GM23338 (cell line): ENCODE results near the gene DLX4. TPM values are rescaled to one million over a fixed set of nuclear protein-coding genes. Genes with fewer than 3 reads are reported as not detected.

Experiments used
- ATAC-seq: fragments of 200-7000 bp; cut with Tn5 transposase; 3 replicates; pipeline ENCODE4 v1.9.1; 2020
- DNase-seq: peaks from one replicate; pipeline ENCODE4 v3.0.0-alpha.2; 2015; ENCODE audit warnings: low spot score
- H2AFZ ChIP-seq: fragments of 200-600 bp; sonication (generic); 2 replicates; pipeline ENCODE4 v1.8.0; 2016; ENCODE audit warnings: antibody characterized with exemption, mild to moderate bottlenecking, moderate library complexity
- H3F3A ChIP-seq: fragments of 200-600 bp; sonication (generic); replicated peaks from 2 replicates; pipeline ENCODE4 v1.8.0; 2017; ENCODE audit warnings: antibody characterized with exemption, mixed run types, low read depth
- H3K27ac ChIP-seq: fragments of 200-600 bp; sonication (generic); 2 replicates; pipeline ENCODE4 v1.6.1; 2016; ENCODE audit warnings: low read depth
- H3K27me3 ChIP-seq: fragments of 200-600 bp; sonication (generic); 2 replicates; pipeline ENCODE4 v1.8.0; 2016; ENCODE audit warnings: mild to moderate bottlenecking, mixed run types, moderate library complexity; ENCODE audit not compliant: insufficient read depth
- H3K36me3 ChIP-seq: fragments of 200-600 bp; sonication (generic); 2 replicates; pipeline ENCODE4 v1.8.0; 2016; ENCODE audit warnings: mild to moderate bottlenecking; ENCODE audit not compliant: insufficient read depth
- H3K4me1 ChIP-seq: fragments of 200-600 bp; sonication (generic); 2 replicates; pipeline ENCODE4 v1.8.0; 2016; ENCODE audit warnings: mild to moderate bottlenecking, moderate library complexity; ENCODE audit not compliant: insufficient read depth
- H3K4me2 ChIP-seq: fragments of 200-600 bp; sonication (generic); 2 replicates; pipeline ENCODE4 v1.7.1; 2017; ENCODE audit warnings: mixed run types
- H3K4me3 ChIP-seq: fragments of 200-600 bp; sonication (generic); 2 replicates; pipeline ENCODE4 v1.6.1; 2016; ENCODE audit warnings: mixed run types
- H3K79me2 ChIP-seq: fragments of 200-600 bp; sonication (generic); replicated peaks from 2 replicates; pipeline ENCODE4 v1.8.0; 2017; ENCODE audit warnings: mild to moderate bottlenecking; ENCODE audit not compliant: insufficient read depth
- H3K9me2 ChIP-seq: fragments of 200-600 bp; sonication (generic); 2 replicates; pipeline ENCODE4 v1.8.0; 2017; ENCODE audit not compliant: insufficient read depth
- H4K20me1 ChIP-seq: fragments of 200-600 bp; sonication (generic); replicated peaks from 2 replicates; pipeline ENCODE4 v1.8.0; 2017; ENCODE audit warnings: mild to moderate bottlenecking; ENCODE audit not compliant: insufficient read depth
- H3K27ac Mint-ChIP-seq: 2 replicates; pipeline ENCODE4 v1.8.0; 2020; ENCODE audit warnings: inconsistent platforms, mild to moderate bottlenecking, moderate library complexity, mixed read lengths
- H3K27me3 Mint-ChIP-seq: 3 replicates; pipeline ENCODE4 v1.8.0; 2022; ENCODE audit warnings: low read depth, mild to moderate bottlenecking, moderate library complexity, mixed read lengths, inconsistent platforms; ENCODE audit not compliant: insufficient read depth, poor library complexity
- H3K36me3 Mint-ChIP-seq: 3 replicates; pipeline ENCODE4 v1.8.0; 2021; ENCODE audit warnings: low read depth, mild to moderate bottlenecking, inconsistent platforms, moderate library complexity, mixed read lengths
- H3K4me1 Mint-ChIP-seq: 3 replicates; pipeline ENCODE4 v1.8.0; 2020; ENCODE audit warnings: mild to moderate bottlenecking, inconsistent platforms, mixed read lengths
- H3K4me3 Mint-ChIP-seq: 3 replicates; pipeline ENCODE4 v1.8.0; 2021; ENCODE audit warnings: moderate library complexity, mild to moderate bottlenecking, inconsistent platforms, mixed read lengths
- H3K9me3 Mint-ChIP-seq: 3 replicates; pipeline ENCODE4 v1.8.0; 2020; ENCODE audit warnings: moderate library complexity, mild to moderate bottlenecking, inconsistent platforms, mixed read lengths
- CREB1 ChIP-seq: fragments of 250-450 bp; sonication (Bioruptor Pico); IDR thresholded peaks from 2 replicates; pipeline ENCODE4 v1.5.0; 2020; ENCODE audit warnings: low read depth, mild to moderate bottlenecking, moderate library complexity
- CTCF ChIP-seq, 2 experiments: fragments of 200-600 bp in 1 of 2; sonication (generic) in 1 of 2; conservative IDR thresholded peaks; 2 replicates each; pipeline versions ENCODE4 v1.5.1 to v1.6.1; 2016 to 2017; ENCODE audit warnings: antibody characterized with exemption in 2 of 2, low read depth in 2 of 2, mild to moderate bottlenecking in 2 of 2, moderate library complexity in 1 of 2
- EZH2 ChIP-seq: fragments of 200-600 bp; sonication (generic); IDR thresholded peaks from one replicate; pipeline ENCODE4 v1.8.0; 2017; ENCODE audit warnings: antibody characterized with exemption, mild to moderate bottlenecking, low read depth; ENCODE audit not compliant: unreplicated experiment
- EZH2phosphoT487 ChIP-seq: fragments of 200-600 bp; sonication (generic); IDR thresholded peaks from one replicate; pipeline ENCODE4 v1.8.1; 2018; ENCODE audit warnings: antibody characterized with exemption; ENCODE audit not compliant: unreplicated experiment
- JUNB ChIP-seq: IDR thresholded peaks from one replicate; pipeline ENCODE4 v1.6.1; 2016; ENCODE audit warnings: antibody characterized with exemption; ENCODE audit not compliant: unreplicated experiment
- NANOG ChIP-seq: IDR thresholded peaks from 2 replicates; pipeline ENCODE4 v1.6.1; 2016; ENCODE audit warnings: antibody characterized with exemption, borderline replicate concordance
- POLR2AphosphoS5 ChIP-seq: IDR thresholded peaks from 2 replicates; pipeline ENCODE4 v1.6.1; 2016; ENCODE audit warnings: antibody characterized with exemption, low read depth
- ZNF114 ChIP-seq: fragments of 250-450 bp; sonication (Bioruptor Pico); IDR thresholded peaks from 2 replicates; pipeline ENCODE4 v1.5.0; 2020; ENCODE audit warnings: mild to moderate bottlenecking, moderate library complexity
- ZNF331 ChIP-seq: fragments of 250-450 bp; sonication (Bioruptor Pico); IDR thresholded peaks from 2 replicates; pipeline ENCODE4 v1.5.0; 2020; ENCODE audit warnings: low read depth, mild to moderate bottlenecking, moderate library complexity
- polyA plus RNA-seq: library from polyadenylated mRNA; unstranded; fragments of >200 nt; fragmentation: Nextera tagmentation; extraction: Ambion mirVana; gene quantifications from 2 replicates; pipeline ENCODE4 v1.2.1, GENCODE V29; 2016
- total RNA-seq: library from RNA; depleted of rRNA; stranded (reverse); fragments of >200 nt; shearing (Covaris generic); gene quantifications from 2 replicates; pipeline ENCODE4 v1.2.3, GENCODE V29; 2014
- TF ChIP-seq, protein P1 (sequence below): IDR thresholded peaks from one replicate; pipeline ENCODE4 v1.6.1; 2018; ENCODE audit warnings: antibody characterized with exemption; ENCODE audit not compliant: unreplicated experiment

DLX4 gene
- total and polyA plus RNA-seq, 2 experiments from 2014 or later: 0.10 to 0.79 TPM

DNA sequence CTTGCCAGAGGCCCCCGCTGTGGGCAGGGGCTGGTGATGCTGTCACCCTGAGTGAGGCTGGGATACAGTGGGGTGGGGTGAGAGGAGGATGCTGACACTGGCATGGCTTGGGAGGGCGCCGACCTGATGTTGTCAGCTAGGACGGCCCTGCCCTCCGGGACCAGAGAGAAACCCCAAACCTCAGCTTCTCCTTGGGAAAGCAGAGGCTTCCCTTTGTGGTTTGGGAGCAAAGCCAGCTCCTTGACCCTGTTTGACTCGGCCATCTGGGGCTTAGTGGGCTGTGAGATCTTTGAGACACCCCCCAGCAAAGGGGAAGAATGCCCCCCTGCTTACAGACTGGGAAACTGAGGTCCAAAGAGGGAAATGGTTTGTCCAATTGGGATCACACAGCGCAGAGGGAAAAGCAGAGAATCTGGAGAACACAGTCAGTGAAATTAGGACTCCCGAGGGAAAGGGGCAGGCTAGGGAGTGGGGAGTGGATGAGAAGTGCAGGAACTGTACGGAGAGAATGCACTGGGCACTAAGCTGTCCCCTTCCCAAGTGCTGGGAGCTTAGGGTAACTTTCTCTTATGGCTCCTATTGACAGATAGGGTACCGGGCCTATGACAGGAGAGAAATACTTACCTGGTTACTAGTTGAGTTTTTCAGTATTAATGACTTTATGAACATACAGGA lies 40.7 kb upstream of the DLX4 start:
- DNase-seq: no peak
- H3K27me3 Mint-ChIP-seq: peaks cover 9% of the 10 kb centered on the region
- no peak overlapping the region for H2AFZ ChIP-seq
- no peak overlapping the region for H3K27ac ChIP-seq
- H3K36me3 Mint-ChIP-seq: no peaks in the 10 kb centered on the region
- H3K4me3 Mint-ChIP-seq: no peak overlapping the region
- no peaks in the 10 kb centered on the region; the same call in 2 of the 3 replicates for H3K4me1 Mint-ChIP-seq
- H3K79me2 ChIP-seq: no peaks in the 10 kb centered on the region
- no peak for TF ChIP-seq CTCF (conservative IDR thresholded peaks at IDR 0.05; ENCODE audit: low read depth in 2 of 2)
- no peaks in the 10 kb centered on the region for H3K9me2 ChIP-seq
- H3K4me1 ChIP-seq: no peaks in the 10 kb centered on the region
- H3K4me3 ChIP-seq: no peak overlapping the region
- H3K27ac Mint-ChIP-seq: no peak overlapping the region
- no peaks in the 10 kb centered on the region for H3F3A ChIP-seq
- H3K4me2 ChIP-seq: no peak overlapping the region
- no peaks in the 10 kb centered on the region for H3K9me3 Mint-ChIP-seq
- no peak for ATAC-seq
- H3K36me3 ChIP-seq: no peaks in the 10 kb centered on the region
- H3K27me3 ChIP-seq: no peaks in the 10 kb centered on the region
- H4K20me1 ChIP-seq: no peaks in the 10 kb centered on the region

GRCh38 chr17:49928837-49929475 lies 40.0 kb upstream of the DLX4 start:
- no peak overlapping the region for H3K4me2 ChIP-seq
- Mint-ChIP-seq H3K4me1 (no peaks in the 10 kb centered on the region; the same call in 2 of the 3 replicates), H3K36me3 (no peaks in the 10 kb centered on the region), H3K9me3 (no peaks in the 10 kb centered on the region), H3K27ac (no peak overlapping the region), H3K27me3 (peaks cover 9% of the 10 kb centered on the region), H3K4me3 (no peak overlapping the region)
- no peaks in the 10 kb centered on the region for H3K79me2 ChIP-seq
- no peaks in the 10 kb centered on the region for H3K4me1 ChIP-seq
- H3K4me3 ChIP-seq: no peak overlapping the region
- TF ChIP-seq POLR2AphosphoS5 (no peak), EZH2 (no peak), ZNF331 (CRISPR knock-in tag) (no peak), NANOG (no peak), CREB1 (CRISPR knock-in tag) (no peak)
- H3F3A ChIP-seq: no peaks in the 10 kb centered on the region
- no peaks in the 10 kb centered on the region for H3K36me3 ChIP-seq
- no peak overlapping the region for H2AFZ ChIP-seq
- no peaks in the 10 kb centered on the region for H4K20me1 ChIP-seq
- no peak overlapping the region for H3K27ac ChIP-seq
- H3K9me2 ChIP-seq: no peaks in the 10 kb centered on the region
- DNase-seq (no peak), ATAC-seq (no peak)
- H3K27me3 ChIP-seq: no peaks in the 10 kb centered on the region

GRCh38 chr17:49930880-49931279 lies 38.1 kb upstream of the DLX4 start:
- 0 out of 2 replicates have a peak, but pooled peaks cover 2% of the 10 kb centered on the region for H3K4me1 ChIP-seq
- H3K4me3 ChIP-seq: no peak overlapping the region
- H3F3A ChIP-seq: no peaks in the 10 kb centered on the region
- H3K27ac ChIP-seq: no peak overlapping the region
- no peaks in the 10 kb centered on the region for H3K9me3 Mint-ChIP-seq
- DNase-seq (no peak), ATAC-seq (no peak)
- no peak overlapping the region for H3K4me3 Mint-ChIP-seq
- no peaks in the 10 kb centered on the region for H3K79me2 ChIP-seq
- H3K27me3 ChIP-seq: no peaks in the 10 kb centered on the region
- H3K27me3 Mint-ChIP-seq: peaks cover 7% of the 10 kb centered on the region
- no peak overlapping the region for H3K4me2 ChIP-seq
- no peaks in the 10 kb centered on the region for H4K20me1 ChIP-seq
- no peaks in the 10 kb centered on the region for H3K36me3 ChIP-seq
- no peak overlapping the region for H3K27ac Mint-ChIP-seq
- peaks cover 6% of the 10 kb centered on the region for H3K4me1 Mint-ChIP-seq
- no peak overlapping the region for H2AFZ ChIP-seq
- no peaks in the 10 kb centered on the region for H3K9me2 ChIP-seq
- no peaks in the 10 kb centered on the region for H3K36me3 Mint-ChIP-seq
- TF ChIP-seq CTCF (conservative IDR thresholded peaks at IDR 0.05; ENCODE audit: low read depth in 2 of 2) (no peak), EZH2 (no peak), EZH2phosphoT487 (no peak), ZNF114 (CRISPR knock-in tag) (no peak), JUNB (no peak), ZNF331 (CRISPR knock-in tag) (no peak)
- TF ChIP-seq, protein P1, sequence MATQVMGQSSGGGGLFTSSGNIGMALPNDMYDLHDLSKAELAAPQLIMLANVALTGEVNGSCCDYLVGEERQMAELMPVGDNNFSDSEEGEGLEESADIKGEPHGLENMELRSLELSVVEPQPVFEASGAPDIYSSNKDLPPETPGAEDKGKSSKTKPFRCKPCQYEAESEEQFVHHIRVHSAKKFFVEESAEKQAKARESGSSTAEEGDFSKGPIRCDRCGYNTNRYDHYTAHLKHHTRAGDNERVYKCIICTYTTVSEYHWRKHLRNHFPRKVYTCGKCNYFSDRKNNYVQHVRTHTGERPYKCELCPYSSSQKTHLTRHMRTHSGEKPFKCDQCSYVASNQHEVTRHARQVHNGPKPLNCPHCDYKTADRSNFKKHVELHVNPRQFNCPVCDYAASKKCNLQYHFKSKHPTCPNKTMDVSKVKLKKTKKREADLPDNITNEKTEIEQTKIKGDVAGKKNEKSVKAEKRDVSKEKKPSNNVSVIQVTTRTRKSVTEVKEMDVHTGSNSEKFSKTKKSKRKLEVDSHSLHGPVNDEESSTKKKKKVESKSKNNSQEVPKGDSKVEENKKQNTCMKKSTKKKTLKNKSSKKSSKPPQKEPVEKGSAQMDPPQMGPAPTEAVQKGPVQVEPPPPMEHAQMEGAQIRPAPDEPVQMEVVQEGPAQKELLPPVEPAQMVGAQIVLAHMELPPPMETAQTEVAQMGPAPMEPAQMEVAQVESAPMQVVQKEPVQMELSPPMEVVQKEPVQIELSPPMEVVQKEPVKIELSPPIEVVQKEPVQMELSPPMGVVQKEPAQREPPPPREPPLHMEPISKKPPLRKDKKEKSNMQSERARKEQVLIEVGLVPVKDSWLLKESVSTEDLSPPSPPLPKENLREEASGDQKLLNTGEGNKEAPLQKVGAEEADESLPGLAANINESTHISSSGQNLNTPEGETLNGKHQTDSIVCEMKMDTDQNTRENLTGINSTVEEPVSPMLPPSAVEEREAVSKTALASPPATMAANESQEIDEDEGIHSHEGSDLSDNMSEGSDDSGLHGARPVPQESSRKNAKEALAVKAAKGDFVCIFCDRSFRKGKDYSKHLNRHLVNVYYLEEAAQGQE: no peak
